ENCODE measurements around the gene LPP. TPM values are rescaled to one million over a fixed set of nuclear protein-coding genes. Genes with fewer than 3 reads are reported as not detected.

Gene LPP
- total RNA-seq, 1 donor, result 77.4 TPM

DNA sequence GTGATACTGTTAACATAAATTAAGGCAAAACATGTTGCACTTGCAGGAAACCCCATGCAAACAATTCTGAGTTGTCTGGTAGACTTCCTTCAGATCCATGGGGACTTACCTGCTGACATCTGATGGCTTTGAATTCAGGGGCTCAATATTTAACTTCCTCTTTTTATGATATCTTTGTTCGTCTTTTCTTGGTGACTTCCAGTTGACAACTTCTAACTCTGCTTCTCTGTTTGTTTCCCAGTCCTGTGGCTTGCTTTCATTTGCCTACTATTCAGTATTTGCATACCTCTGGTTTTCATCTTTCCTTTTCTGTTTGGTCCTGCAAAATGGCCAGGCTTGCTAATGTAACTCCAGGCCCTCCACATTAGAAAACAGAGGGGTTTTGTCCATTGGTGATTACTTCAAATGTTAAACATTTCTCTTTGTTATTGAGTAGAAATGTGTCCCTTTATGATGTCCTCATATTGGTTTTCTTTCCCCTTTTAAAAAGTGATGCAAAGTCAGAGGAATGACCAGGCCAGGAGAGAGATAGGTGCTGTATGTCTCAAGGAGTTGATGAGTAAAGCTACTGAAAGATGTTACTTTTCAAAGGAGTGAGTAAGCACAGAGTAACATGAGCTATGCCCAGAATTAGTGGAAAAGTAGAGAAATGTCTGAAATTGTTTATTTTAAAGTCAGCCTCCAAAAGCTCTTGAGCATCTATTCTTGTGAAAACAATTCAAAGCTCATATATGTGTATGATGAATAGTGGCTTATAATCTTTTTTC is 335.9 kb downstream of the LPP start:
- Histone ChIP-seq H2AFZ (ENCODE audit: low read length) (no peak overlapping the region), H4K20me1 (ENCODE audit: insufficient read depth, low read length) (no peaks in the 10 kb centered on the region), H3K9me3 (ENCODE audit: low read depth, low read length) (no peaks in the 10 kb centered on the region), H3K27ac (ENCODE audit: low read depth, low read length) (peak overlapping the region; percentile 70), H3K36me3 (ENCODE audit: insufficient read depth, low read length) (peaks cover 4% of the 10 kb centered on the region), H3K27me3 (ENCODE audit: insufficient read depth, low read length) (no peaks in the 10 kb centered on the region), H3K4me2 (ENCODE audit: insufficient read depth, low read length) (no peak overlapping the region), H3K4me1 (ENCODE audit: insufficient read depth, low read length) (peaks cover 40% of the 10 kb centered on the region), H3K4me3 (ENCODE audit: insufficient read depth, low read length) (no peak overlapping the region), H3K79me2 (ENCODE audit: insufficient read depth, low read length) (peaks cover 22% of the 10 kb centered on the region)
- peak; percentile 92 for DNase-seq (ENCODE audit: insufficient read length, low spot score, missing footprints)
- TF ChIP-seq, protein P1, sequence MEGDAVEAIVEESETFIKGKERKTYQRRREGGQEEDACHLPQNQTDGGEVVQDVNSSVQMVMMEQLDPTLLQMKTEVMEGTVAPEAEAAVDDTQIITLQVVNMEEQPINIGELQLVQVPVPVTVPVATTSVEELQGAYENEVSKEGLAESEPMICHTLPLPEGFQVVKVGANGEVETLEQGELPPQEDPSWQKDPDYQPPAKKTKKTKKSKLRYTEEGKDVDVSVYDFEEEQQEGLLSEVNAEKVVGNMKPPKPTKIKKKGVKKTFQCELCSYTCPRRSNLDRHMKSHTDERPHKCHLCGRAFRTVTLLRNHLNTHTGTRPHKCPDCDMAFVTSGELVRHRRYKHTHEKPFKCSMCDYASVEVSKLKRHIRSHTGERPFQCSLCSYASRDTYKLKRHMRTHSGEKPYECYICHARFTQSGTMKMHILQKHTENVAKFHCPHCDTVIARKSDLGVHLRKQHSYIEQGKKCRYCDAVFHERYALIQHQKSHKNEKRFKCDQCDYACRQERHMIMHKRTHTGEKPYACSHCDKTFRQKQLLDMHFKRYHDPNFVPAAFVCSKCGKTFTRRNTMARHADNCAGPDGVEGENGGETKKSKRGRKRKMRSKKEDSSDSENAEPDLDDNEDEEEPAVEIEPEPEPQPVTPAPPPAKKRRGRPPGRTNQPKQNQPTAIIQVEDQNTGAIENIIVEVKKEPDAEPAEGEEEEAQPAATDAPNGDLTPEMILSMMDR (IDR thresholded peaks at IDR 0.05; ENCODE audit: extremely low read depth, low read depth, low read length), result no peak

GRCh38 chr3:188490416-188490815 is 336.5 kb downstream of the LPP start:
- no peak overlapping the region for H3K4me2 ChIP-seq (ENCODE audit: insufficient read depth, low read length)
- peaks cover 36% of the 10 kb centered on the region for H3K4me1 ChIP-seq (ENCODE audit: insufficient read depth, low read length)
- no peak overlapping the region for H3K4me3 ChIP-seq (ENCODE audit: insufficient read depth, low read length)
- H3K27me3 ChIP-seq (ENCODE audit: insufficient read depth, low read length), result no peaks in the 10 kb centered on the region
- H4K20me1 ChIP-seq (ENCODE audit: insufficient read depth, low read length), result no peaks in the 10 kb centered on the region
- H3K36me3 ChIP-seq (ENCODE audit: insufficient read depth, low read length), result no peaks in the 10 kb centered on the region
- no peaks in the 10 kb centered on the region for H3K9me3 ChIP-seq (ENCODE audit: low read depth, low read length)
- H3K79me2 ChIP-seq (ENCODE audit: insufficient read depth, low read length), result peaks cover 22% of the 10 kb centered on the region
- H2AFZ ChIP-seq (ENCODE audit: low read length), result no peak overlapping the region
- H3K27ac ChIP-seq (ENCODE audit: low read depth, low read length), result peak overlapping the region; percentile 70
- DNase-seq (ENCODE audit: insufficient read length, low spot score, missing footprints), result no peak
- TF ChIP-seq, protein P1 (IDR thresholded peaks at IDR 0.05; ENCODE audit: extremely low read depth, low read depth, low read length), result no peak

DNA sequence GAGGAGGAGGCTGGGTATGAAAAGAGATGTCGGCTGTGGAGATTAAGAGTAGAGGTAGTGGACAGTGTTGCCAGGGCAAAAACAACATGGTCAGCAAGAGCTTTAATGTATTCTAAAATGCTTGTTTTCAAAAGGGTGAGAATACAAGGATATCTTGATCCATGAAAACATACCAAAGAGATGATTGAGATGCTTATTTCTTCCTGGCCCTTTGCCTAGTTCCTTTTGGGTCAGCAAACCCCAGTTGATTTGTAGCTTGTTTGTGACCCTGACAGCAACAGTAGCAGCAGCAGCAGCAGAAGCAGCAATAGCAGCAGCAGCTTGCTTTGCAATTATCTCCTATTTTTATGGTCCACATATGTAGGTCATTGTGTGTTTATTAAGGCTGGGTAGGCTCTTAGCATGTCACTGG is 337.3 kb downstream of the LPP start:
- peaks cover 22% of the 10 kb centered on the region for H3K79me2 ChIP-seq (ENCODE audit: insufficient read depth, low read length)
- TF ChIP-seq, protein P1 (IDR thresholded peaks at IDR 0.05; ENCODE audit: extremely low read depth, low read depth, low read length), result no peak
- peak; percentile 83 for DNase-seq (ENCODE audit: insufficient read length, low spot score, missing footprints)
- no peak overlapping the region for H2AFZ ChIP-seq (ENCODE audit: low read length)
- no peak overlapping the region for H3K4me3 ChIP-seq (ENCODE audit: insufficient read depth, low read length)
- peak overlapping the region; percentile 59 for H3K4me2 ChIP-seq (ENCODE audit: insufficient read depth, low read length)
- peaks cover 31% of the 10 kb centered on the region for H3K4me1 ChIP-seq (ENCODE audit: insufficient read depth, low read length)
- no peaks in the 10 kb centered on the region for H4K20me1 ChIP-seq (ENCODE audit: insufficient read depth, low read length)
- H3K9me3 ChIP-seq (ENCODE audit: low read depth, low read length), result no peaks in the 10 kb centered on the region
- H3K27me3 ChIP-seq (ENCODE audit: insufficient read depth, low read length), result no peaks in the 10 kb centered on the region
- H3K27ac ChIP-seq (ENCODE audit: low read depth, low read length), result peak overlapping the region; percentile 79
- no peaks in the 10 kb centered on the region for H3K36me3 ChIP-seq (ENCODE audit: insufficient read depth, low read length)

DNA sequence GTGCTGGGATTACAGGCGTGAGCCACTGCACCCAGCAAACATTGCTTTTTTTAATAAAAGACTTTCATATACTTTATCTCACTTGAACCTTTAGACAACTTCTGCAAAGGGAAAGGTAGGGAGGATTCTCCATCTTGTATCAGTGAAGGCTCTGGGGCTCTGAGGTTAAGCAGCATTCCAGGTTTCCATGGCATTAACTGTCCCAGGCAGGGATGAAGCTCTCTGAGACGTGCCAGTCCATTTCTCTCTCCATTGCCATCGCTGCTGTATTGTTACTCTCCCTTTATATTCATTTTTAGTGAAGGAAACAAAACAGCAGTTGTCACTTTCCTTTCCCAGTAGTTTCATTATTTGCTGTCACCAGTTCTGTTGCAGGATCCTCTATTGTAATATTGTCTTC is 342.4 kb downstream of the LPP start:
- no peak for DNase-seq (ENCODE audit: insufficient read length, low spot score, missing footprints)
- Histone ChIP-seq H3K4me2 (ENCODE audit: insufficient read depth, low read length) (no peak overlapping the region), H2AFZ (ENCODE audit: low read length) (no peak overlapping the region), H3K9me3 (ENCODE audit: low read depth, low read length) (no peaks in the 10 kb centered on the region), H3K4me1 (ENCODE audit: insufficient read depth, low read length) (peaks cover 16% of the 10 kb centered on the region), H3K27ac (ENCODE audit: low read depth, low read length) (no peak overlapping the region), H3K36me3 (ENCODE audit: insufficient read depth, low read length) (no peaks in the 10 kb centered on the region), H3K4me3 (ENCODE audit: insufficient read depth, low read length) (no peak overlapping the region), H3K79me2 (ENCODE audit: insufficient read depth, low read length) (peaks cover 30% of the 10 kb centered on the region), H4K20me1 (ENCODE audit: insufficient read depth, low read length) (no peaks in the 10 kb centered on the region), H3K27me3 (ENCODE audit: insufficient read depth, low read length) (no peaks in the 10 kb centered on the region)
- TF ChIP-seq, protein P1 (IDR thresholded peaks at IDR 0.05; ENCODE audit: extremely low read depth, low read depth, low read length), result no peak
